ENCODE data around the gene GID8.

The GID8 gene

GRCh38 chr20:62978561-62978943, 40.6 kb downstream of the GID8 start:
- H3K27ac Mint-ChIP-seq = no peak overlapping the region
- H3K27me3 Mint-ChIP-seq = peaks cover 83% of the 10 kb centered on the region
- DNase-seq = no peak
- no peak overlapping the region for H3K4me3 Mint-ChIP-seq
- peaks cover 41% of the 10 kb centered on the region for H3K4me1 Mint-ChIP-seq (ENCODE audit: low read depth)
- H3K9me3 Mint-ChIP-seq = no peaks in the 10 kb centered on the region
- H3K36me3 Mint-ChIP-seq (ENCODE audit: low read depth) = no peaks in the 10 kb centered on the region

GRCh38 chr20:62979310-62979709, 41.4 kb downstream of the GID8 start:
- Mint-ChIP-seq H3K4me1 (ENCODE audit: low read depth) (peaks cover 38% of the 10 kb centered on the region), H3K9me3 (no peaks in the 10 kb centered on the region), H3K4me3 (no peak overlapping the region), H3K27ac (no peak overlapping the region), H3K27me3 (peaks cover 76% of the 10 kb centered on the region), H3K36me3 (ENCODE audit: low read depth) (no peaks in the 10 kb centered on the region)
- no peak for DNase-seq

DNA sequence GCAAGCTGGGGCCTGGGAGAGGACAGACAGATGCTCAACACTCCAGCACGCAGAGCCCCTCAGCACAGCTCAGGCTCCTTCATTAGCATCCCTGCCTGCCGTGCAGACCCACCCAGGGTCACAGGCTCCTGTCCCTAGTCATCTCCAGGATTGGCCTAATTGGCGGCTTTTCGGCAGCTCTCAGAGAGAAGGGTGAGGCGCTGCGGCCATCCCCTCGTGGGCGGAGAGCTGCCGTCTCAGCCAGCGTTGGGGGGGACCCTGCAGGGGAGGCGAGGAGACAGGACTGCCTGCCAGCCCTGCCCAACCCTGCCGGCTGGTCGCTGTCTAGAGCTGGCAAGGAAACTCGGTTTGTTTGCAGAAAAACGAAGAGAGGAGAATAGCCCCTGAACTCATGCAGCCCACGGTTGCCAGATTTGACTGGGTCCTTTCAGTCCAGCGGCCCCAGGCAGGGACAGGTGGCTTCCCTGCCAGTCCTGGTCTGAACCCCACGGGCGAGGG, 42.0 kb downstream of the GID8 start:
- no peak overlapping the region for H3K4me3 Mint-ChIP-seq
- H3K27ac Mint-ChIP-seq = no peak overlapping the region
- H3K9me3 Mint-ChIP-seq = no peaks in the 10 kb centered on the region
- peaks cover 72% of the 10 kb centered on the region for H3K27me3 Mint-ChIP-seq
- DNase-seq = no peak
- peaks cover 38% of the 10 kb centered on the region for H3K4me1 Mint-ChIP-seq (ENCODE audit: low read depth)
- no peaks in the 10 kb centered on the region for H3K36me3 Mint-ChIP-seq (ENCODE audit: low read depth)

- Mint-ChIP-seq H3K36me3 (ENCODE audit: low read depth) (no peaks in the 10 kb centered on the region), H3K27me3 (peaks cover 69% of the 10 kb centered on the region), H3K4me1 (ENCODE audit: low read depth) (peaks cover 38% of the 10 kb centered on the region), H3K4me3 (no peak overlapping the region), H3K27ac (no peak overlapping the region), H3K9me3 (no peaks in the 10 kb centered on the region)
- no peak for DNase-seq
Measured at GRCh38 chr20:62980380-62980960, 42.5 kb downstream of the GID8 start.

GRCh38 chr20:62980970-62981369, 43.0 kb downstream of the GID8 start:
- no peaks in the 10 kb centered on the region for H3K9me3 Mint-ChIP-seq
- H3K4me1 Mint-ChIP-seq (ENCODE audit: low read depth) = peaks cover 38% of the 10 kb centered on the region
- H3K27ac Mint-ChIP-seq = no peak overlapping the region
- H3K27me3 Mint-ChIP-seq = peaks cover 64% of the 10 kb centered on the region
- DNase-seq = peak; percentile 48
- H3K36me3 Mint-ChIP-seq (ENCODE audit: low read depth) = no peaks in the 10 kb centered on the region
- no peak overlapping the region for H3K4me3 Mint-ChIP-seq

- Mint-ChIP-seq H3K4me1 (ENCODE audit: low read depth) (peaks cover 32% of the 10 kb centered on the region), H3K36me3 (ENCODE audit: low read depth) (no peaks in the 10 kb centered on the region), H3K27ac (no peak overlapping the region), H3K9me3 (no peaks in the 10 kb centered on the region), H3K27me3 (peaks cover 59% of the 10 kb centered on the region), H3K4me3 (no peak overlapping the region)
- no peak for DNase-seq
Measured at GRCh38 chr20:62982124-62983075, 44.5 kb downstream of the GID8 start.

GRCh38 chr20:62983210-62983609, 45.3 kb downstream of the GID8 start:
- Mint-ChIP-seq H3K36me3 (ENCODE audit: low read depth) (no peaks in the 10 kb centered on the region), H3K4me1 (ENCODE audit: low read depth) (peaks cover 24% of the 10 kb centered on the region), H3K27me3 (peaks cover 54% of the 10 kb centered on the region), H3K9me3 (no peaks in the 10 kb centered on the region), H3K27ac (no peak overlapping the region), H3K4me3 (no peak overlapping the region)
- DNase-seq = no peak

- Mint-ChIP-seq H3K27ac (no peak overlapping the region), H3K4me3 (no peak overlapping the region), H3K4me1 (ENCODE audit: low read depth) (peaks cover 16% of the 10 kb centered on the region), H3K27me3 (peaks cover 40% of the 10 kb centered on the region), H3K9me3 (no peaks in the 10 kb centered on the region), H3K36me3 (ENCODE audit: low read depth) (no peaks in the 10 kb centered on the region)
- no peak for DNase-seq
Measured at GRCh38 chr20:62984666-62985443, 46.9 kb downstream of the GID8 start.

GRCh38 chr20:62985444-62985778, 47.5 kb downstream of the GID8 start:
- Mint-ChIP-seq H3K27ac (no peak overlapping the region), H3K4me3 (no peak overlapping the region), H3K4me1 (ENCODE audit: low read depth) (peaks cover 12% of the 10 kb centered on the region), H3K27me3 (peaks cover 34% of the 10 kb centered on the region), H3K9me3 (no peaks in the 10 kb centered on the region), H3K36me3 (ENCODE audit: low read depth) (no peaks in the 10 kb centered on the region)
- no peak for DNase-seq

DNA sequence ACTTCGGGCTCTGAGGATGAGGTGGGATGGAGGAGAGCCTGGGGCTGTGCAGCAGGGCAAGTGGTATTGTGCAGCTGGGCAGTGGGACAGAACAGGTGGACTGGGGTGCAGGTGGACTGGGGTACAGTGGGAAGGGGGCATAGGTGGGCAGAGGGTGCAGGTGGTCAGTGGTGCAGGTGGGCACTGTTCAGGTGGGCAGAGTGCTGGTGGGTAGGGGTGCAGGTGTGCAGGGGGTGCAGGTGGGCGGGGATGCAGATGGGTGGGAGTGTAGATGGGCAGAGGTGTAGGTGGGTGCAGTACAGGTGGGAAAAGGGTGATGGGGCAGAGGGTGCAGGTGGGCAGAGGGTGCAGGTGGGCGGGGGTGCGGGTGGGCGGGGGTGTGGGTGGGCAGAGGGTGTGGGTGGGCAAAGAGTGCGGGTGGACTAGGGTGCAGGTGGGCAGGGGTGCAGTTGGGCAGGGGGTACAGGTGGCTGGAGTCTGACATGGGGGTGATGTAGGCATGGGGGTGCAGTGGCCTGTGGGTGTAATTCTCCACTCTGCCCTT, 48.4 kb downstream of the GID8 start:
- Mint-ChIP-seq H3K27ac (no peak overlapping the region), H3K4me1 (ENCODE audit: low read depth) (peaks cover 7% of the 10 kb centered on the region), H3K36me3 (ENCODE audit: low read depth) (no peaks in the 10 kb centered on the region), H3K27me3 (peaks cover 33% of the 10 kb centered on the region), H3K9me3 (no peaks in the 10 kb centered on the region), H3K4me3 (no peak overlapping the region)
- no peak for DNase-seq

- H3K9me3 Mint-ChIP-seq = no peaks in the 10 kb centered on the region
- no peaks in the 10 kb centered on the region for H3K36me3 Mint-ChIP-seq (ENCODE audit: low read depth)
- no peak for DNase-seq
- peaks cover 4% of the 10 kb centered on the region for H3K4me1 Mint-ChIP-seq (ENCODE audit: low read depth)
- H3K27me3 Mint-ChIP-seq = peaks cover 27% of the 10 kb centered on the region
- H3K4me3 Mint-ChIP-seq = no peak overlapping the region
- H3K27ac Mint-ChIP-seq = no peak overlapping the region
Measured at GRCh38 chr20:62987114-62987513, 49.2 kb downstream of the GID8 start.

- Mint-ChIP-seq H3K36me3 (ENCODE audit: low read depth) (no peaks in the 10 kb centered on the region), H3K9me3 (no peaks in the 10 kb centered on the region), H3K4me1 (ENCODE audit: low read depth) (no peaks in the 10 kb centered on the region), H3K27ac (no peak overlapping the region), H3K27me3 (peaks cover 23% of the 10 kb centered on the region), H3K4me3 (peak overlapping the region; percentile 30)
- DNase-seq = no peak
Measured at GRCh38 chr20:62989201-62989601, 51.3 kb downstream of the GID8 start.

GRCh38 chr20:62990306-62990825, 52.4 kb downstream of the GID8 start:
- no peaks in the 10 kb centered on the region for H3K9me3 Mint-ChIP-seq
- DNase-seq = no peak
- H3K27ac Mint-ChIP-seq = no peak overlapping the region
- H3K4me1 Mint-ChIP-seq (ENCODE audit: low read depth) = no peaks in the 10 kb centered on the region
- H3K27me3 Mint-ChIP-seq = peaks cover 21% of the 10 kb centered on the region
- no peak overlapping the region for H3K4me3 Mint-ChIP-seq
- H3K36me3 Mint-ChIP-seq (ENCODE audit: low read depth) = no peaks in the 10 kb centered on the region

DNA sequence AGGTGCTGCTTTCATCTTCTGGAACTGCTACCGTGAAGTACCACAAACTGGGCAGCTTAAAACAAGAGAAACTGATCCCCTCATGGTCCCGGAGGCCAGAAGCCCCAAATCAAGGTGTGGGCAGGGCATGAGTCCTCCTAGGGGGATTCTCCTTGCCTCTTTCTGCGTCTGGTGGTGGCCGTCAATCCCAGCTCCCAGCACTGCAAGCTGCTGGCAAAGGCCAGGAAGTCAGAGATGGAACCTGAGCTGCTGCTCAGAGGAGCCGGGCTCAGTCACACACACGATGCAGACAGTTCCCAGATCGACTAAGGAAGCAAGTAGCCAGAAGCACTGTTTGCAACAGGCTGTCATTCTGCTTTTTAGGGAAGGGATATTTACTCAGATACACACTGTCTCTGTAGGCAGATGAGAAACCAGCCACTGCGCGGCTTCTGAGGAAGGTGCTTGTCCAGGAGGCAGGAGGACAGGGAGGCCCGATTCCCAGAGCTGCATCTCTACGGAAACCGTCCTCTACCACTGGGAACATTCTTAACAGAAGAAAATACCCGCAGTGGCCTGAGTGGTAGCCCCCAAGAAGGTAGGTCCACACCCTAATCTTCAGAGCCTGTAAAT, 53.4 kb downstream of the GID8 start:
- Mint-ChIP-seq H3K9me3 (no peaks in the 10 kb centered on the region), H3K27me3 (peaks cover 30% of the 10 kb centered on the region), H3K27ac (no peak overlapping the region), H3K4me3 (no peak overlapping the region), H3K36me3 (ENCODE audit: low read depth) (no peaks in the 10 kb centered on the region), H3K4me1 (ENCODE audit: low read depth) (no peaks in the 10 kb centered on the region)
- no peak for DNase-seq

Measured in activated T-cell treated with anti-CD3 and anti-CD28 coated beads, Interleukin-2, amount 50 U/mL, for 24 hours (primary cell).